HepG2 (cell line): ENCODE results near the gene MNX1. TPM values are rescaled to one million over a fixed set of nuclear protein-coding genes. Genes with fewer than 3 reads are reported as not detected.
A peak's percentile ranks its signal among the peaks of the same experiment; 100 is the strongest.

ENCODE experiments used
- CBX2 ChIP-seq, 2 experiments: fragments of 200-600 bp in 1 of 2; sonication (generic); formaldehyde crosslinking in 1 of 2; IDR thresholded peaks; 2 replicates each; pipeline versions ENCODE4 v1.7.0 to v1.8.1; 2018 to 2022; ENCODE audit warnings: low read depth in 2 of 2, low read length in 1 of 2, mild to moderate bottlenecking in 1 of 2, missing genetic modification reagents in 1 of 2
- CSRNP2 ChIP-seq: sonication (generic); formaldehyde crosslinking; conservative IDR thresholded peaks from 2 replicates; pipeline ENCODE4 v1.8.0; 2022; ENCODE audit warnings: low read depth, missing genetic modification reagents
- GATA4 ChIP-seq: sonication (generic); IDR thresholded peaks from 2 replicates; pipeline ENCODE4 v1.6.1; 2016; ENCODE audit warnings: antibody characterized with exemption, low read depth, borderline replicate concordance
- GZF1 ChIP-seq: sonication (generic); formaldehyde crosslinking; IDR thresholded peaks from 2 replicates; pipeline ENCODE4 v1.5.1; 2020; ENCODE audit warnings: mild to moderate bottlenecking, missing genetic modification reagents
- HIVEP1 ChIP-seq: sonication (generic); formaldehyde crosslinking; IDR thresholded peaks from 2 replicates; pipeline ENCODE4 v1.4.0; 2020; ENCODE audit warnings: mild to moderate bottlenecking, missing genetic modification reagents
- HOXA7 ChIP-seq: sonication (generic); formaldehyde crosslinking; IDR thresholded peaks from 2 replicates; pipeline ENCODE4 v1.8.1; 2022; ENCODE audit warnings: mild to moderate bottlenecking, missing genetic modification reagents, moderate library complexity
- MBNL3 ChIP-seq: fragments of 250-450 bp; sonication (Bioruptor Pico); conservative IDR thresholded peaks from 2 replicates; pipeline ENCODE4 v1.8.0; 2022; ENCODE audit warnings: mild to moderate bottlenecking, inconsistent platforms
- NCOA1 ChIP-seq: sonication (generic); formaldehyde crosslinking; IDR thresholded peaks from 2 replicates; pipeline ENCODE4 v1.9.0; 2021; ENCODE audit warnings: missing genetic modification reagents
- NPAS2 ChIP-seq: sonication (generic); formaldehyde crosslinking; IDR thresholded peaks from 2 replicates; pipeline ENCODE4 v1.8.0; 2022; ENCODE audit warnings: mild to moderate bottlenecking, missing genetic modification reagents, borderline replicate concordance
- PTBP1 ChIP-seq: fragments of 200-400 bp; formaldehyde crosslinking; IDR thresholded peaks from 2 replicates; pipeline ENCODE4 v1.6.1; 2018; ENCODE audit warnings: low read length, low read depth; ENCODE audit not compliant: poor library complexity, severe bottlenecking
- RBM22 ChIP-seq: fragments of 200-400 bp; formaldehyde crosslinking; optimal IDR thresholded peaks from 2 replicates; pipeline ENCODE3; 2017; ENCODE audit warnings: mild to moderate bottlenecking, low read length, moderate library complexity
- SMAD1 ChIP-seq: sonication (generic); formaldehyde crosslinking; IDR thresholded peaks from 2 replicates; pipeline ENCODE4 v1.4.0; 2020; ENCODE audit warnings: missing genetic modification reagents, low read depth, mild to moderate bottlenecking, borderline replicate concordance
- SMAD3 ChIP-seq: sonication (generic); formaldehyde crosslinking; IDR thresholded peaks from 2 replicates; pipeline ENCODE4 v1.4.0; 2020; ENCODE audit warnings: missing genetic modification reagents
- SNRNP70 ChIP-seq: fragments of 200-400 bp; formaldehyde crosslinking; IDR thresholded peaks from 2 replicates; pipeline ENCODE4 v1.6.1; 2017; ENCODE audit warnings: mild to moderate bottlenecking, low read depth, low read length, moderate library complexity
- SUZ12 ChIP-seq: fragments of 150-350 bp; IDR thresholded peaks from 2 replicates; pipeline ENCODE4 v1.6.1; 2014; ENCODE audit warnings: low read depth, low read length
- TEF ChIP-seq: sonication (generic); formaldehyde crosslinking; IDR thresholded peaks from 2 replicates; pipeline ENCODE4 v1.5.0; 2020; ENCODE audit warnings: missing genetic modification reagents
- THYN1 ChIP-seq: sonication (generic); formaldehyde crosslinking; IDR thresholded peaks from 2 replicates; pipeline ENCODE4 v1.8.1; 2023; ENCODE audit warnings: low read depth, mild to moderate bottlenecking, moderate library complexity, missing genetic modification reagents, borderline replicate concordance
- ZBTB34 ChIP-seq: sonication (generic); formaldehyde crosslinking; IDR thresholded peaks from 2 replicates; pipeline ENCODE4 v1.8.0; 2022; ENCODE audit warnings: mild to moderate bottlenecking, missing genetic modification reagents
- ZBTB37 ChIP-seq: sonication (generic); formaldehyde crosslinking; IDR thresholded peaks from 2 replicates; pipeline ENCODE4 v1.4.0; 2020; ENCODE audit warnings: mild to moderate bottlenecking, missing genetic modification reagents
- ZBTB43 ChIP-seq: sonication (generic); formaldehyde crosslinking; conservative IDR thresholded peaks from 2 replicates; pipeline ENCODE4 v1.4.0; 2020; ENCODE audit warnings: missing genetic modification reagents
- ZNF691 ChIP-seq: sonication (generic); formaldehyde crosslinking; IDR thresholded peaks from 2 replicates; pipeline ENCODE4 v1.4.0; 2020; ENCODE audit warnings: missing genetic modification reagents, low read depth, mild to moderate bottlenecking, borderline replicate concordance
- polyA plus RNA-seq, 8 experiments: library from polyadenylated mRNA; depleted of rRNA in 3 of 8; stranded (reverse) in 7 of 8; unstranded in 1 of 8; fragments of >200 nt; fragmentation: Illumina TruSeq in 4 of 8; extraction: Trizol in 4 of 8; gene quantifications; 2 replicates each; pipeline versions ENCODE4 v1.2.1 to v1.2.3, GENCODE V29; 2011 to 2016; ENCODE audit warnings: low read depth in 4 of 8, missing spikeins in 1 of 8, mixed read lengths in 1 of 8; ENCODE audit not compliant: insufficient read depth in 1 of 8
- total RNA-seq, 5 experiments: library from RNA; depleted of rRNA; stranded (reverse); fragments of >200 nt; fragmentation: Illumina TruSeq; extraction: Trizol; gene quantifications; 2 replicates each; pipeline ENCODE4 v1.2.3, GENCODE V29; 2016; ENCODE audit warnings: low read depth in 1 of 5

The MNX1 gene
- total and polyA plus RNA-seq, 2 of the 13 experiments (the other 11 are each of a cell fraction or from before 2014, with no cell fraction given) = 0.94 to 6.1 TPM

GRCh38 chr7:156988343-156989185 lies 21.9 kb downstream of the MNX1 start (continued):
- no peak for TF ChIP-seq HOXA7 (CRISPR knock-in tag)
- 0 out of 2 replicates have a peak, but pooled peaks have one; percentile 25 for TF ChIP-seq SMAD3
- no peak for TF ChIP-seq SNRNP70
- no peak for TF ChIP-seq CSRNP2 (CRISPR knock-in tag)
- TF ChIP-seq THYN1 (CRISPR knock-in tag) = no peak
- no peak for TF ChIP-seq CBX2 (IDR thresholded peaks at IDR 0.05; ENCODE audit: low read depth, low read length)
- TF ChIP-seq CBX2 (CRISPR knock-in tag; IDR thresholded peaks at IDR 0.05; ENCODE audit: low read depth) = no peak
- TF ChIP-seq TEF (CRISPR knock-in tag) = no peak
- no peak for TF ChIP-seq GATA4
- TF ChIP-seq GZF1 (CRISPR knock-in tag) = no peak
- no peak for TF ChIP-seq ZBTB43
- no peak for TF ChIP-seq SUZ12
- no peak for TF ChIP-seq NPAS2
- peak; percentile 63; the same call in 1 of the 2 replicates for TF ChIP-seq ZNF691 (CRISPR knock-in tag)
- TF ChIP-seq ZBTB34 = 0 out of 2 replicates have a peak, but pooled peaks have one; percentile 40
- TF ChIP-seq SMAD1 (CRISPR knock-in tag) = no peak
- TF ChIP-seq HIVEP1 (CRISPR knock-in tag) = peak; percentile 57; the same call in 1 of the 2 replicates
- no peak for TF ChIP-seq MBNL3 (CRISPR knock-in tag)
- TF ChIP-seq PTBP1 = no peak
- TF ChIP-seq ZBTB37 (CRISPR knock-in tag) = no peak
- no peak for TF ChIP-seq NCOA1 (CRISPR knock-in tag)
- TF ChIP-seq RBM22 = no peak
